ENCODE measurements around the gene RAD9A.

DNA sequence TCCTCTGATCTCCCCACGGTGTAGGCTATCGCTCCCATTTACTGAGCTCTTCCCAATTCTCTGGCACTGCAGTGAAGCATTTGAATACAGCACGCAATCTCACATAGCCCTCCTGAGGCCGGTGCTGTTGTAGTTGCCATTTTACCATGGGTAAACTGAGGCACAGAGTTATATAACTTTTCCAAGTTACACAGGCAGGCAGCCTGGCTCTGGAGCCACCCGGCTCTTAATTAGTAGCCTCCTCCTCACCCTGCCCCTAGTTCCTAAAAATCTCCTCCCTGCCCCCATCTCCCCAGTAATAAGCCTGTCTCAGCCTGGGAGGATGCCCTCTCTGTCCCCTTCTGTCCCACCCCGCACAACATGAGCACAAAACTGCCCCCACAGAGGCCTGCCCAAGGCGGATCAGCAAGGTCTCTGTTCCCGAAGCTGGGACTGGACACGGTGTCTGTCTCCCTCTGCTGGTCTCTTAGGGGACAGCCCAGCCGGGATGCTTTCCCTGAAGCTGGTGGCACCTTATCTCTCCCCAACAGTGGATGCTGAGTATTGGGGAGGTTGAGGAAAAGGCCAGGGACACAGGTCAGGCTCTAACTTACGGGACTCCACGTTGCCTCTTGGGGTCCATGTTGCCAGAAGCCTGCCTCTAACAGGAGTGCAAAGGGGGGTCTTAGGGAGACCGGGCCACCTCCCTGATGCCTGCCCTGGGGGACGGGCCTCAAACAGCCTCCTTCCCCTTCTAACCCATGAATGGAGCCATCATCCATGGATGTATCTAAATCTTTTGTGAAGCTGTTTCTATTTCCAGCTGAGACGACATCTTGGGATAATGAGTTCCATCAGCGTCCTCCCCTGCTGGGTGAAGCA is 9.3 kb upstream of the RAD9A start:
- TF ChIP-seq, protein P1, sequence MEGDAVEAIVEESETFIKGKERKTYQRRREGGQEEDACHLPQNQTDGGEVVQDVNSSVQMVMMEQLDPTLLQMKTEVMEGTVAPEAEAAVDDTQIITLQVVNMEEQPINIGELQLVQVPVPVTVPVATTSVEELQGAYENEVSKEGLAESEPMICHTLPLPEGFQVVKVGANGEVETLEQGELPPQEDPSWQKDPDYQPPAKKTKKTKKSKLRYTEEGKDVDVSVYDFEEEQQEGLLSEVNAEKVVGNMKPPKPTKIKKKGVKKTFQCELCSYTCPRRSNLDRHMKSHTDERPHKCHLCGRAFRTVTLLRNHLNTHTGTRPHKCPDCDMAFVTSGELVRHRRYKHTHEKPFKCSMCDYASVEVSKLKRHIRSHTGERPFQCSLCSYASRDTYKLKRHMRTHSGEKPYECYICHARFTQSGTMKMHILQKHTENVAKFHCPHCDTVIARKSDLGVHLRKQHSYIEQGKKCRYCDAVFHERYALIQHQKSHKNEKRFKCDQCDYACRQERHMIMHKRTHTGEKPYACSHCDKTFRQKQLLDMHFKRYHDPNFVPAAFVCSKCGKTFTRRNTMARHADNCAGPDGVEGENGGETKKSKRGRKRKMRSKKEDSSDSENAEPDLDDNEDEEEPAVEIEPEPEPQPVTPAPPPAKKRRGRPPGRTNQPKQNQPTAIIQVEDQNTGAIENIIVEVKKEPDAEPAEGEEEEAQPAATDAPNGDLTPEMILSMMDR (conservative IDR thresholded peaks at IDR 0.05; ENCODE audit: low read depth, low read length), result peak; percentile 99
- no peak for TF ChIP-seq EZH2 (IDR thresholded peaks at IDR 0.05; ENCODE audit: borderline replicate concordance, low read depth, low read length, poor library complexity, severe bottlenecking)
